SU-DHL-6 (cell line): ENCODE data around the gene PHF20.
"Not testable (repeated sequence)": the region's sequence is repeated elsewhere in the genome, so short reads cannot be mapped to it uniquely, and the experiment has no call there.

Source experiments
- CTCF ChIP-seq: fragments of 200-600 bp; sonication (generic); IDR thresholded peaks from one replicate; pipeline ENCODE4 v1.5.1; 2017; ENCODE audit warnings: antibody characterized with exemption, mild to moderate bottlenecking, low read length, moderate library complexity; ENCODE audit not compliant: insufficient read depth, poor library complexity, severe bottlenecking
- EZH2phosphoT487 ChIP-seq: fragments of 200-600 bp; sonication (generic), shearing (Covaris generic); conservative IDR thresholded peaks from 2 replicates; pipeline ENCODE4 v1.6.1; 2018; ENCODE audit warnings: mild to moderate bottlenecking, antibody characterized with exemption, low read length, moderate library complexity, mixed read lengths

- TF ChIP-seq CTCF, EZH2phosphoT487: not testable (repeated sequence)
Observed at GRCh38 chr20:35855641-35856040, 83.8 kb downstream of the PHF20 start.
